Measurements from ENCODE around the gene EFCAB8.

The EFCAB8 gene

GRCh38 chr20:32885185-32885584, 26.5 kb downstream of the EFCAB8 start:
- H4K91ac ChIP-seq (ENCODE audit: low read depth, low read length) = no peak overlapping the region
- DNase-seq = no peak
- no peak overlapping the region for H4K8ac ChIP-seq (ENCODE audit: low read depth, low read length)
- H3K79me2 ChIP-seq (ENCODE audit: control insufficient read depth, insufficient read depth, low read length, poor library complexity) = no peaks in the 10 kb centered on the region
- no peak overlapping the region for H2AFZ ChIP-seq (ENCODE audit: insufficient read depth, low read length, poor library complexity)
- no peak overlapping the region for H2BK120ac ChIP-seq (ENCODE audit: insufficient read depth, low read length, poor library complexity)
- H3K79me1 ChIP-seq (ENCODE audit: low read length) = no peaks in the 10 kb centered on the region
- H2BK5ac ChIP-seq (ENCODE audit: low read depth, low read length, poor library complexity) = no peak overlapping the region
- H4K12ac ChIP-seq (ENCODE audit: low read depth, low read length) = no peak overlapping the region
- H3K18ac ChIP-seq (ENCODE audit: low read length) = no peak overlapping the region
- H3K14ac ChIP-seq (ENCODE audit: low read length) = no peak overlapping the region
- H3K4ac ChIP-seq (ENCODE audit: low read depth, low read length) = no peak overlapping the region
- no peaks in the 10 kb centered on the region for H3K4me1 ChIP-seq (ENCODE audit: control insufficient read depth in 1 of 2, insufficient read depth in 2 of 2, low read length in 2 of 2)
- no peaks in the 10 kb centered on the region for H3K27me3 ChIP-seq (ENCODE audit: insufficient read depth, low read length)
- H3K9ac ChIP-seq (ENCODE audit: low read length) = no peak overlapping the region
- no peaks in the 10 kb centered on the region for H3K9me3 ChIP-seq (ENCODE audit: insufficient read depth, low read depth, low read length)
- no CpG with 5 or more reads among the region's 20 CpGs for WGBS (ENCODE audit: extremely low coverage, insufficient coverage, insufficient read length)
- no peaks in the 10 kb centered on the region for H3K36me3 ChIP-seq (ENCODE audit: control insufficient read depth in 1 of 2, insufficient read depth in 2 of 2, low read length in 2 of 2)
- no peak overlapping the region for H2AK5ac ChIP-seq (ENCODE audit: low read length)
- H3K4me2 ChIP-seq (ENCODE audit: low read length) = no peak overlapping the region
- H3K27ac ChIP-seq (ENCODE audit: low read depth, low read length) = no peak overlapping the region
- no peak overlapping the region for H2BK12ac ChIP-seq (ENCODE audit: low read length)
- H3K4me3 ChIP-seq (ENCODE audit: low read depth, low read length) = no peak overlapping the region
- no peak overlapping the region for H3K23ac ChIP-seq (ENCODE audit: low read length)

GRCh38 chr20:32885952-32886351, 27.2 kb downstream of the EFCAB8 start:
- Histone ChIP-seq H3K79me1 (ENCODE audit: low read length) (no peaks in the 10 kb centered on the region), H3K4me3 (ENCODE audit: low read depth, low read length) (no peak overlapping the region), H3K9ac (ENCODE audit: low read length) (no peak overlapping the region), H3K27me3 (ENCODE audit: insufficient read depth, low read length) (no peaks in the 10 kb centered on the region), H3K18ac (ENCODE audit: low read length) (no peak overlapping the region), H2BK120ac (ENCODE audit: insufficient read depth, low read length, poor library complexity) (no peak overlapping the region), H3K79me2 (ENCODE audit: control insufficient read depth, insufficient read depth, low read length, poor library complexity) (no peaks in the 10 kb centered on the region), H3K36me3 (ENCODE audit: control insufficient read depth in 1 of 2, insufficient read depth in 2 of 2, low read length in 2 of 2) (no peaks in the 10 kb centered on the region), H3K23ac (ENCODE audit: low read length) (no peak overlapping the region), H2AK5ac (ENCODE audit: low read length) (no peak overlapping the region), H3K9me3 (ENCODE audit: insufficient read depth, low read depth, low read length) (no peaks in the 10 kb centered on the region), H3K4me2 (ENCODE audit: low read length) (no peak overlapping the region), H3K4me1 (ENCODE audit: control insufficient read depth in 1 of 2, insufficient read depth in 2 of 2, low read length in 2 of 2) (no peaks in the 10 kb centered on the region), H4K91ac (ENCODE audit: low read depth, low read length) (no peak overlapping the region), H4K12ac (ENCODE audit: low read depth, low read length) (no peak overlapping the region), H2BK5ac (ENCODE audit: low read depth, low read length, poor library complexity) (no peak overlapping the region), H3K4ac (ENCODE audit: low read depth, low read length) (no peak overlapping the region), H4K8ac (ENCODE audit: low read depth, low read length) (no peak overlapping the region), H3K14ac (ENCODE audit: low read length) (no peak overlapping the region), H2AFZ (ENCODE audit: insufficient read depth, low read length, poor library complexity) (no peak overlapping the region), H3K27ac (ENCODE audit: low read depth, low read length) (no peak overlapping the region), H2BK12ac (ENCODE audit: low read length) (no peak overlapping the region)
- no CpG with 5 or more reads among the region's 4 CpGs for WGBS (ENCODE audit: extremely low coverage, insufficient coverage, insufficient read length)
- DNase-seq = no peak

- Histone ChIP-seq H3K4me2 (ENCODE audit: low read length) (no peak overlapping the region), H4K12ac (ENCODE audit: low read depth, low read length) (no peak overlapping the region), H3K14ac (ENCODE audit: low read length) (no peak overlapping the region), H3K4me1 (ENCODE audit: control insufficient read depth in 1 of 2, insufficient read depth in 2 of 2, low read length in 2 of 2) (no peaks in the 10 kb centered on the region), H2BK120ac (ENCODE audit: insufficient read depth, low read length, poor library complexity) (no peak overlapping the region), H3K79me2 (ENCODE audit: control insufficient read depth, insufficient read depth, low read length, poor library complexity) (no peaks in the 10 kb centered on the region), H4K8ac (ENCODE audit: low read depth, low read length) (no peak overlapping the region), H3K9ac (ENCODE audit: low read length) (no peak overlapping the region), H3K18ac (ENCODE audit: low read length) (no peak overlapping the region), H2AFZ (ENCODE audit: insufficient read depth, low read length, poor library complexity) (no peak overlapping the region), H4K91ac (ENCODE audit: low read depth, low read length) (no peak overlapping the region), H3K4ac (ENCODE audit: low read depth, low read length) (no peak overlapping the region), H2AK5ac (ENCODE audit: low read length) (no peak overlapping the region), H3K9me3 (ENCODE audit: insufficient read depth, low read depth, low read length) (no peaks in the 10 kb centered on the region), H2BK12ac (ENCODE audit: low read length) (no peak overlapping the region), H2BK5ac (ENCODE audit: low read depth, low read length, poor library complexity) (no peak overlapping the region), H3K36me3 (ENCODE audit: control insufficient read depth in 1 of 2, insufficient read depth in 2 of 2, low read length in 2 of 2) (no peaks in the 10 kb centered on the region), H3K79me1 (ENCODE audit: low read length) (no peaks in the 10 kb centered on the region), H3K27me3 (ENCODE audit: insufficient read depth, low read length) (no peaks in the 10 kb centered on the region), H3K27ac (ENCODE audit: low read depth, low read length) (no peak overlapping the region), H3K23ac (ENCODE audit: low read length) (no peak overlapping the region), H3K4me3 (ENCODE audit: low read depth, low read length) (no peak overlapping the region)
- WGBS (ENCODE audit: extremely low coverage, insufficient coverage, insufficient read length) = no CpG with 5 or more reads among the region's 3 CpGs
- DNase-seq = no peak
These were observed 27.9 kb downstream of the EFCAB8 start for GRCh38 chr20:32886652-32887051.

- Histone ChIP-seq H3K14ac (ENCODE audit: low read length) (no peak overlapping the region), H4K8ac (ENCODE audit: low read depth, low read length) (no peak overlapping the region), H3K4me1 (ENCODE audit: control insufficient read depth in 1 of 2, insufficient read depth in 2 of 2, low read length in 2 of 2) (no peaks in the 10 kb centered on the region), H3K79me1 (ENCODE audit: low read length) (no peaks in the 10 kb centered on the region), H3K18ac (ENCODE audit: low read length) (no peak overlapping the region), H3K23ac (ENCODE audit: low read length) (no peak overlapping the region), H3K4me2 (ENCODE audit: low read length) (no peak overlapping the region), H3K9me3 (ENCODE audit: insufficient read depth, low read depth, low read length) (no peaks in the 10 kb centered on the region), H2AK5ac (ENCODE audit: low read length) (no peak overlapping the region), H2BK5ac (ENCODE audit: low read depth, low read length, poor library complexity) (no peak overlapping the region), H3K27me3 (ENCODE audit: insufficient read depth, low read length) (no peaks in the 10 kb centered on the region), H3K4ac (ENCODE audit: low read depth, low read length) (no peak overlapping the region), H3K9ac (ENCODE audit: low read length) (no peak overlapping the region), H3K27ac (ENCODE audit: low read depth, low read length) (no peak overlapping the region), H2AFZ (ENCODE audit: insufficient read depth, low read length, poor library complexity) (no peak overlapping the region), H3K36me3 (ENCODE audit: control insufficient read depth in 1 of 2, insufficient read depth in 2 of 2, low read length in 2 of 2) (no peaks in the 10 kb centered on the region), H4K12ac (ENCODE audit: low read depth, low read length) (no peak overlapping the region), H2BK12ac (ENCODE audit: low read length) (no peak overlapping the region), H4K91ac (ENCODE audit: low read depth, low read length) (no peak overlapping the region), H3K79me2 (ENCODE audit: control insufficient read depth, insufficient read depth, low read length, poor library complexity) (no peaks in the 10 kb centered on the region), H2BK120ac (ENCODE audit: insufficient read depth, low read length, poor library complexity) (no peak overlapping the region), H3K4me3 (ENCODE audit: low read depth, low read length) (no peak overlapping the region)
- no peak for DNase-seq
- WGBS (ENCODE audit: extremely low coverage, insufficient coverage, insufficient read length) = no CpG with 5 or more reads among the region's 11 CpGs
These were observed 28.8 kb downstream of the EFCAB8 start for GRCh38 chr20:32887492-32887891.
